HL-60 (cell line): ENCODE data around the gene CHN2.

Source experiments
- POLR2AphosphoS5 ChIP-seq: IDR thresholded peaks from 2 replicates; pipeline ENCODE4 v1.6.1; 2012; ENCODE audit warnings: low read depth
- TF ChIP-seq, protein P1 (sequence below): IDR thresholded peaks from one replicate; pipeline ENCODE4 v1.5.1; 2011; ENCODE audit warnings: low read length, control low read depth, inconsistent platforms; ENCODE audit not compliant: insufficient read depth

DNA sequence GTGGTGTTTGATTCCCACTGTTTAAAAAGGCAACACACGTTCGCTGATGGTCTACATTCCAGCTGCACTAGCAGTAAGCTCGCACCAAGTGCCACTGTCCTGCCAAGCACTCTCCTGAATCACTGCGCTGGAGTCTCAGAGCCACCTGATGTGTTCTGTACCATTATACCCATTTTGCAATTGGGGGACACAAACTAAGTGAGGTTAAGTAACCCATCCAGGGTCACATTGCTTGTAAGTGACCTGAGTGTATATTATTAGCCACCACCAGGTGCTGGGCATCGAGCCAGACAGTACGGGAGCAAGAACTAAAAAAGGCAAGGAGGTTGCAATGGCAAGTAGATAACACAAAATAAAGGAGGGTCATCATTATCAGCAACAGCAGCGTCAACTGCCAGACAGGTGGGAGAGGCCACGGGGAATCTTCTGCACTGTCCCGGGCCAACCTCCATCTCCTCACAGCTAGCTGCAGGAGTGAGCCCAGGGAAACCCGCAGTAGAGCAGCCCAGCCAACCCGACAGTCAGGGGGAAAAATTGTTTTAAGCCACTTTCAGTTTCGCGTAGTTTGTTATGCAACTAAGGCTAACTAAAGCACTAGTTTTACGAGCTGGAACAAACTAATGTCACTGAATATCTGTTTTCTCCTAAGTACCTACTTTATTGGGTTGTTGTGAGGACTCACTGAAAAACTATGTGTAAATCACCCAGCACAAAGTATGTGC, 47.5 kb upstream of the CHN2 start:
- TF ChIP-seq POLR2AphosphoS5: no peak
- TF ChIP-seq, protein P1, sequence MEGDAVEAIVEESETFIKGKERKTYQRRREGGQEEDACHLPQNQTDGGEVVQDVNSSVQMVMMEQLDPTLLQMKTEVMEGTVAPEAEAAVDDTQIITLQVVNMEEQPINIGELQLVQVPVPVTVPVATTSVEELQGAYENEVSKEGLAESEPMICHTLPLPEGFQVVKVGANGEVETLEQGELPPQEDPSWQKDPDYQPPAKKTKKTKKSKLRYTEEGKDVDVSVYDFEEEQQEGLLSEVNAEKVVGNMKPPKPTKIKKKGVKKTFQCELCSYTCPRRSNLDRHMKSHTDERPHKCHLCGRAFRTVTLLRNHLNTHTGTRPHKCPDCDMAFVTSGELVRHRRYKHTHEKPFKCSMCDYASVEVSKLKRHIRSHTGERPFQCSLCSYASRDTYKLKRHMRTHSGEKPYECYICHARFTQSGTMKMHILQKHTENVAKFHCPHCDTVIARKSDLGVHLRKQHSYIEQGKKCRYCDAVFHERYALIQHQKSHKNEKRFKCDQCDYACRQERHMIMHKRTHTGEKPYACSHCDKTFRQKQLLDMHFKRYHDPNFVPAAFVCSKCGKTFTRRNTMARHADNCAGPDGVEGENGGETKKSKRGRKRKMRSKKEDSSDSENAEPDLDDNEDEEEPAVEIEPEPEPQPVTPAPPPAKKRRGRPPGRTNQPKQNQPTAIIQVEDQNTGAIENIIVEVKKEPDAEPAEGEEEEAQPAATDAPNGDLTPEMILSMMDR: no peak
